VCaP (cell line): Measurements from ENCODE around the gene PDS5B.

ENCODE experiments used
- H3K27ac ChIP-seq: fragments of 450-650 bp; 2 replicates; pipeline ENCODE4 v1.5.1; 2017
- CTCF ChIP-seq: fragments of 450-650 bp; conservative IDR thresholded peaks from 2 replicates; pipeline ENCODE4 v1.5.1; 2017; ENCODE audit warnings: mild to moderate bottlenecking, moderate library complexity

PDS5B gene

GRCh38 chr13:32761472-32761871, 175.2 kb downstream of the PDS5B start:
- TF ChIP-seq CTCF: no peak
- H3K27ac ChIP-seq: no peak overlapping the region

- no peak for TF ChIP-seq CTCF
Measured at GRCh38 chr13:32779119-32779518, 192.9 kb downstream of the PDS5B start.

GRCh38 chr13:32781906-32782305, 195.7 kb downstream of the PDS5B start:
- TF ChIP-seq CTCF: no peak
- no peak overlapping the region for H3K27ac ChIP-seq

More at GRCh38 chr13:32779119-32779518, 192.9 kb downstream of the PDS5B start:
- H3K27ac ChIP-seq: no peak overlapping the region

- H3K27ac ChIP-seq: no peak overlapping the region
- no peak for TF ChIP-seq CTCF
Measured at GRCh38 chr13:32783067-32783466, 196.8 kb downstream of the PDS5B start.

GRCh38 chr13:32790731-32791130, 204.5 kb downstream of the PDS5B start:
- TF ChIP-seq CTCF: no peak
- H3K27ac ChIP-seq: no peak overlapping the region

DNA sequence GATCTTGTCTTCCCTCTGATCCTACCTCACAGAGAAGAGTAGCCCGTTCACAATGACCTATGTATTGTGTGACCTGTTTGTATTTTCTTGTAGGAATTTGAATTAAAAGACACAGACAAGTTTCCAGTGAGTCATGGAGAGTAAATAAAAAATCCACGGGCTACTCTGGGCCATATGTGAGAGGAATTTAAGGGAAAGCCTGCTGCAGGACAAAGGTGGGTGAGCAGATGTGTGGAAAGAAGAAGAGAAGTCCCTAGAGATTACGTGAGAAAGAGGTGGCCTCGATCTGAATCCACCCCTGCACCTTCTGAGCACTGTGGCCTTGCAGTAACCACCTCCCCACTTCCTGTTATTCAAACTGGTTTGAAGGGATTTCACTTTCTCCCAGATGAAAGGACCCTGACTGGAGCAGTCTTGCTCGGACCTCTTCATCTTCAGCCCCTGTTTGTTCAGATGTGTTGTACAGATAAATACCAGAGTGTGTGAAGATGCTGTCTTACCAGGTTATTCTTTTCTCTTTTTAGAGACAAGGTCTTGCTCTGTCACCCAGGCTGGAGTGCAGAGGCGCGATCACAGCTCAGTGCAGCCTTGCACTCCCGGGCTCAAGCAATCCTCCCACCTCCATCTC, 205.4 kb downstream of the PDS5B start:
- H3K27ac ChIP-seq: no peak overlapping the region
- TF ChIP-seq CTCF: no peak

GRCh38 chr13:32796754-32797153, 210.5 kb downstream of the PDS5B start:
- TF ChIP-seq CTCF: no peak

More at GRCh38 chr13:32796754-32797153, 210.5 kb downstream of the PDS5B start:
- H3K27ac ChIP-seq: no peak overlapping the region
